MCF 10A (cell line): ENCODE results near the gene RNF212B. TPM values are rescaled to one million over a fixed set of nuclear protein-coding genes. Genes with fewer than 3 reads are reported as not detected.

Source experiments
- BruUV-seq: library from RNA; stranded (reverse); fragments of 400-500 nt; replicated peaks from 2 replicates; lab custom pipeline; 2021; lab: Mats Ljungman, UMichigan
- CTCF ChIA-PET: fragments of 300-600 bp; sonication (Branson Sonifier 250); formaldehyde crosslinking; extraction: SDS; loops from one replicate; lab custom pipeline; 2021; ENCODE audit warnings: antibody characterized with exemption, inconsistent platforms; lab: Yijun Ruan, JAX
- POLR2A ChIA-PET: fragments of 300-600, 350-650 bp; sonication (Branson Sonifier 250); formaldehyde crosslinking; extraction: SDS; loops from one replicate; lab custom pipeline; 2020; ENCODE audit warnings: antibody characterized with exemption, inconsistent platforms; lab: Yijun Ruan, JAX
- DNase-seq: peaks from one replicate; pipeline ENCODE4 v3.0.0-alpha.2; 2018; ENCODE audit not compliant: unreplicated experiment
- H3K27ac Mint-ChIP-seq: one replicate; pipeline ENCODE4 v1.8.0; 2022; ENCODE audit warnings: mild to moderate bottlenecking, low read depth, mixed read lengths; ENCODE audit not compliant: unreplicated experiment
- H3K27me3 Mint-ChIP-seq: one replicate; pipeline ENCODE4 v1.8.0; 2022; ENCODE audit warnings: mixed read lengths; ENCODE audit not compliant: insufficient read depth, unreplicated experiment
- H3K36me3 Mint-ChIP-seq: one replicate; pipeline ENCODE4 v1.8.0; 2022; ENCODE audit warnings: mild to moderate bottlenecking, moderate library complexity, mixed read lengths; ENCODE audit not compliant: insufficient read depth, unreplicated experiment
- H3K4me1 Mint-ChIP-seq: one replicate; pipeline ENCODE4 v1.8.0; 2022; ENCODE audit warnings: mixed read lengths; ENCODE audit not compliant: insufficient read depth, unreplicated experiment
- H3K4me3 Mint-ChIP-seq: one replicate; pipeline ENCODE4 v1.8.0; 2022; ENCODE audit warnings: mild to moderate bottlenecking, moderate library complexity, mixed read lengths; ENCODE audit not compliant: unreplicated experiment
- H3K9me3 Mint-ChIP-seq: one replicate; pipeline ENCODE4 v1.8.0; 2022; ENCODE audit warnings: mixed read lengths; ENCODE audit not compliant: unreplicated experiment
- intact Hi-C: fragments of 100-400 bp; cut with micrococcal nuclease; formaldehyde crosslinking; loops from 2 replicates; pipeline ENCODE4 v1.14.1; 2022
- total RNA-seq: library from RNA; stranded (reverse); gene quantifications from 2 replicates; pipeline ENCODE4 v1.2.3, GENCODE V29; 2022
- TF ChIP-seq, protein P1 (sequence below): fragments of 200-600 bp; IDR thresholded peaks from one replicate; pipeline ENCODE4 v1.8.0; 2022; ENCODE audit warnings: antibody characterized with exemption, mild to moderate bottlenecking; ENCODE audit not compliant: unreplicated experiment

The RNF212B gene
- total RNA-seq, 1 experiment from 2014 or later, result not detected

DNA sequence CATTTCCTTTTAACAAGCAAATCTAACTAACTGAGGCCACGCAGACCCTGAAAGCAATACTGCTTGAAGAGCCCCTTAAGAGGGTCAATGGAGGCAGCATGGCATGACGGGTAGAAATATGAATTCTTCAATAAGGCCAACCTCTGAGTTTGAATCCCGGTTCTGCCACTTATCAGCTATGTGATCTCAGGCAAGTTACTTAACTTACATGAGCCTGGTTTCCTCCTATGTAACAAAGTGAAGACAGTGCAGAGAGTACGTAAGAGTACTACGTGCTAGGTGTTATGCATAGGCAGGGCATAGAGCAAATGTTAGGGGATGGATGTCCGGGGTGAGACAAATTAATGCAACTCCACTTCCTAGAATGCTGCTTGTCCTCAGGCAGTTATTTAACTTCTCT is 43.5 kb downstream of the RNF212B start:
- CTCF ChIA-PET, result interaction anchor here (0.7 to 2.0 kb wide), 6 partner anchors 11 to 160 kb away, joined by 3 to 7 read pairs (median 3); no protein-coding TSS in a partner anchor
- no TSS peak for BruUV-seq
- Mint-ChIP-seq H3K9me3 (no peaks in the 10 kb centered on the region), H3K4me1 (peaks cover 8% of the 10 kb centered on the region), H3K4me3 (no peak overlapping the region), H3K27ac (no peak overlapping the region), H3K36me3 (no peaks in the 10 kb centered on the region), H3K27me3 (no peaks in the 10 kb centered on the region)
- POLR2A ChIA-PET, result no interaction called here
- intact Hi-C loops, result no loop called here
- TF ChIP-seq, protein P1, sequence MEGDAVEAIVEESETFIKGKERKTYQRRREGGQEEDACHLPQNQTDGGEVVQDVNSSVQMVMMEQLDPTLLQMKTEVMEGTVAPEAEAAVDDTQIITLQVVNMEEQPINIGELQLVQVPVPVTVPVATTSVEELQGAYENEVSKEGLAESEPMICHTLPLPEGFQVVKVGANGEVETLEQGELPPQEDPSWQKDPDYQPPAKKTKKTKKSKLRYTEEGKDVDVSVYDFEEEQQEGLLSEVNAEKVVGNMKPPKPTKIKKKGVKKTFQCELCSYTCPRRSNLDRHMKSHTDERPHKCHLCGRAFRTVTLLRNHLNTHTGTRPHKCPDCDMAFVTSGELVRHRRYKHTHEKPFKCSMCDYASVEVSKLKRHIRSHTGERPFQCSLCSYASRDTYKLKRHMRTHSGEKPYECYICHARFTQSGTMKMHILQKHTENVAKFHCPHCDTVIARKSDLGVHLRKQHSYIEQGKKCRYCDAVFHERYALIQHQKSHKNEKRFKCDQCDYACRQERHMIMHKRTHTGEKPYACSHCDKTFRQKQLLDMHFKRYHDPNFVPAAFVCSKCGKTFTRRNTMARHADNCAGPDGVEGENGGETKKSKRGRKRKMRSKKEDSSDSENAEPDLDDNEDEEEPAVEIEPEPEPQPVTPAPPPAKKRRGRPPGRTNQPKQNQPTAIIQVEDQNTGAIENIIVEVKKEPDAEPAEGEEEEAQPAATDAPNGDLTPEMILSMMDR, result no peak
- DNase-seq, result no peak

DNA sequence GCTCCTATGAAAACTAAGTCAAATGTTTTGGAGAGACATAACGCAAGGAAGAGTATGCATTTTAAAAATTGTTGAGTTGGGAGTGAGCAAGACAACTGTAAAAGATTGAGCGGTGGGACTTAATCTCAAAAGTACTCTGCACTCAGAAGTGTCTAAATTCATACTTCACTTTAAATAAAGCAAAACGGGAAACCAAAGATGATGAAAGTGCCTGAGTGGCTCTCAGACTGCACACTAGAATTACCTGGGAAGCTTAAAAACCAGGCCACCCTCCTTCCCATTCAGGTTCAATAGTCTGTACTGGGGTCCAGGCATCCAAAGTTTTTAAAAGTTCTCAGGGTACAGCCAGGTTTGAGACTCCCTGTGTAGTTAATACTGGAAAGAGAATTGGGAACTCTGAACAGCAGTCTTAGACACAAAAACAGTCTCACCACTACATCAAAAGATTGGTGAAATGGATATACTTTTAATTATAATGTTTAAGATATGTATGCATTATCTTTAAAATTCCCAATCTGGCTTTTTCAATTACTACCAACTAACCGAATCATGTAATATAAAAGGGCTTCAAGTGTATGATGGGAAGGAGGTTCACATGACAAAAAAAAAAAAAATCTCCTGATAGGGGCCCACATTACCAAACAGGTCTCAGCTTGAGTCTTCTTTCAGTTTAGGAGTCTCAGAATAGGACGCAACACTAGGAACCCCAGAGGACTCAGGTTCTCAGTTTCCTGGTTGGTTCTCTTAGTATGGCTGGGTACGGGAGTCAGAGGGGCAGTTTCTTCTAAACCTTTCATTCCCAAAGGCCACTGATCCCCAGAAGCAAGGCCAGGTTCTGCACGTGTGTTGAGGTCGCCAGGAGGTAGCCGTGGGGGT is 47.2 kb downstream of the RNF212B start:
- POLR2A ChIA-PET, result interaction anchor here (0.7 to 4.5 kb wide), 10 partner anchors 10 to 282 kb away, joined by 3 to 60 read pairs (median 10); partner anchors contain the start of genes BCL2L2, PABPN1, PPP1R3E and THTPA
- TSS peak; percentile 35 for BruUV-seq
- intact Hi-C loops, result loop anchor here (5.0 kb wide), 1 partner anchor 98 kb away; no protein-coding TSS in a partner anchor
- TF ChIP-seq, protein P1, result no peak
- Mint-ChIP-seq H3K36me3 (no peaks in the 10 kb centered on the region), H3K4me3 (peak overlapping the region; percentile 97), H3K27ac (peak overlapping the region; percentile 75), H3K4me1 (peaks cover 8% of the 10 kb centered on the region), H3K27me3 (no peaks in the 10 kb centered on the region), H3K9me3 (no peaks in the 10 kb centered on the region)
- CTCF ChIA-PET, result interaction anchor here (0.6 to 2.1 kb wide), 4 partner anchors 15 to 161 kb away, joined by 3 to 14 read pairs (median 7); partner anchors contain the start of gene PPP1R3E
- DNase-seq, result peak; percentile 28

GRCh38 chr14:23285530-23286019 is 47.8 kb downstream of the RNF212B start:
- ChIA-PET CTCF (interaction anchor here (0.6 to 2.8 kb wide), 4 partner anchors 10 to 162 kb away, joined by 3 to 27 read pairs (median 12); no protein-coding TSS in a partner anchor), POLR2A (interaction anchor here (0.7 to 4.5 kb wide), 16 partner anchors 9 to 281 kb away, joined by 3 to 60 read pairs (median 5); partner anchors contain the start of genes ACIN1, BCL2L2, C14orf119 and PABPN1)
- intact Hi-C loops, result loop anchor here (5.0 kb wide), 1 partner anchor 98 kb away; no protein-coding TSS in a partner anchor
- no peak for DNase-seq
- Mint-ChIP-seq H3K27ac (peak overlapping the region; percentile 75), H3K4me3 (peak overlapping the region; percentile 97), H3K9me3 (no peaks in the 10 kb centered on the region), H3K36me3 (no peaks in the 10 kb centered on the region), H3K4me1 (peaks cover 8% of the 10 kb centered on the region), H3K27me3 (no peaks in the 10 kb centered on the region)
- no TSS peak for BruUV-seq
- TF ChIP-seq, protein P1, result no peak
